A549 (cell line): Measurements from ENCODE around the gene PTMS. TPM values are rescaled to one million over a fixed set of nuclear protein-coding genes. Genes with fewer than 3 reads are reported as not detected.
A peak's percentile ranks its signal among the peaks of the same experiment; 100 is the strongest.

Experiments used
- ATAC-seq, 2 experiments: fragments of 200-7000 bp in 1 of 2; fragments of >200 bp in 1 of 2; cut with Nextera tagmentation in 1 of 2; cut with Tn5 transposase in 1 of 2; 3 replicates each; pipeline versions ENCODE4 v1.8.0 to v1.9.1; 2018 to 2020; ENCODE audit warnings: mild to moderate bottlenecking in 1 of 2, moderate library complexity in 1 of 2
- CTCF ChIA-PET: fragments of 300-600 bp; sonication (Branson Sonifier 250); formaldehyde crosslinking; extraction: SDS; loops from one replicate; lab custom pipeline; 2021; ENCODE audit warnings: antibody characterized with exemption, inconsistent platforms; lab: Yijun Ruan, JAX
- POLR2A ChIA-PET: fragments of 350-600 bp; formaldehyde crosslinking; extraction: SDS; loops from one replicate; lab custom pipeline; 2021; ENCODE audit warnings: antibody characterized with exemption, inconsistent platforms; lab: Yijun Ruan, JAX
- DNase-seq, 2 experiments: peaks; one replicate each; pipeline versions ENCODE4 v3.0.0 to v3.0.0-alpha.2; 2011 to 2016; ENCODE audit warnings: low read depth in 1 of 2, low spot score in 1 of 2
- FAIRE-seq: peaks from 2 replicates; lab custom pipeline; 2011; peaks lifted over from hg19 to GRCh38; lab: Jason Lieb, UNC
- H3K27ac ChIP-seq, 2 experiments: fragments of >200 bp; sonication (Bioruptor Twin); formaldehyde crosslinking; 3 replicates each; pipeline ENCODE4 v1.5.1; 2016 to 2017
- H3K4me1 ChIP-seq: fragments of >200 bp; sonication (Bioruptor Twin); formaldehyde crosslinking; 3 replicates; pipeline ENCODE4 v1.6.1; 2016
- H3K4me2 ChIP-seq: fragments of >200 bp; sonication (Bioruptor Twin); formaldehyde crosslinking; 3 replicates; pipeline ENCODE4 v1.6.1; 2016
- H3K4me3 ChIP-seq: fragments of >200 bp; sonication (Bioruptor Twin); formaldehyde crosslinking; 3 replicates; pipeline ENCODE4 v1.5.1; 2016
- H3K9me3 ChIP-seq: fragments of >200 bp; sonication (Bioruptor Twin); formaldehyde crosslinking; 3 replicates; pipeline ENCODE4 v1.6.1; 2016
- ATOH8 ChIP-seq: fragments of 250-450 bp; sonication (Bioruptor Pico); IDR thresholded peaks from 2 replicates; pipeline ENCODE4 v1.5.0; 2020; ENCODE audit warnings: low read depth, mild to moderate bottlenecking, moderate library complexity
- BHLHE40 ChIP-seq: IDR thresholded peaks from 2 replicates; pipeline ENCODE4 v1.6.1; 2012; ENCODE audit warnings: low read depth, low read length, inconsistent platforms
- CEBPB ChIP-seq, 2 experiments: fragments of >200 bp in 1 of 2; sonication (Bioruptor Twin) in 1 of 2; formaldehyde crosslinking in 1 of 2; IDR thresholded peaks; 2 replicates each; pipeline ENCODE4 v1.6.1; 2012 to 2016
- CTCF ChIP-seq: fragments of >200 bp; sonication (Bioruptor Twin); formaldehyde crosslinking; IDR thresholded peaks from 3 replicates; pipeline ENCODE4 v1.5.1; 2016
- EHMT2 ChIP-seq: fragments of 200-600 bp; sonication (generic); IDR thresholded peaks from 2 replicates; pipeline ENCODE4 v1.6.1; 2016; ENCODE audit warnings: antibody characterized with exemption, low read depth, mild to moderate bottlenecking, moderate library complexity
- EP300 ChIP-seq, 2 experiments: fragments of >200 bp; sonication (Bioruptor Twin); formaldehyde crosslinking; IDR thresholded peaks; 2 replicates in 1 of 2; 3 replicates in 1 of 2; pipeline ENCODE4 v1.6.1; 2016 to 2017
- FOSB ChIP-seq: fragments of 250-450 bp; sonication (Bioruptor Pico); IDR thresholded peaks from 2 replicates; pipeline ENCODE4 v1.5.0; 2020; ENCODE audit warnings: mild to moderate bottlenecking, moderate library complexity
- HES2 ChIP-seq: fragments of >200 bp; sonication (Bioruptor Twin); formaldehyde crosslinking; IDR thresholded peaks from 2 replicates; pipeline ENCODE4 v1.6.1; 2016
- POLR2A ChIP-seq: IDR thresholded peaks from 2 replicates; pipeline ENCODE4 v1.6.1; 2012; ENCODE audit warnings: mild to moderate bottlenecking, low read length
- RAD21 ChIP-seq, 2 experiments: fragments of >200 bp in 1 of 2; sonication (Bioruptor Twin) in 1 of 2; formaldehyde crosslinking in 1 of 2; IDR thresholded peaks in 1 of 2; conservative IDR thresholded peaks in 1 of 2; 2 replicates in 1 of 2; 3 replicates in 1 of 2; pipeline ENCODE4 v1.6.1; 2012 to 2018; ENCODE audit warnings: inconsistent platforms in 1 of 2
- RARB ChIP-seq: fragments of 250-450 bp; sonication (Bioruptor Pico); IDR thresholded peaks from 2 replicates; pipeline ENCODE4 v1.8.0; 2021; ENCODE audit warnings: mild to moderate bottlenecking, moderate library complexity
- SMC3 ChIP-seq: fragments of >200 bp; sonication (Bioruptor Twin); formaldehyde crosslinking; IDR thresholded peaks from 3 replicates; pipeline ENCODE4 v1.6.1; 2018; ENCODE audit warnings: inconsistent platforms
- TFCP2L1 ChIP-seq: fragments of 250-450 bp; sonication (Bioruptor Pico); IDR thresholded peaks from 2 replicates; pipeline ENCODE4 v1.5.0; 2021; ENCODE audit warnings: mild to moderate bottlenecking
- ZSCAN20 ChIP-seq: fragments of 250-450 bp; sonication (Bioruptor Pico); IDR thresholded peaks from 2 replicates; pipeline ENCODE4 v1.8.0; 2022; ENCODE audit warnings: mild to moderate bottlenecking, moderate library complexity
- WGBS: methylation state at CpG from one replicate; pipeline ENCODE4 v1.1.6; 2017; ENCODE audit errors: missing lambda C conversion rate; 5-methylcytosine and 5-hydroxymethylcytosine counted together
- polyA plus RNA-seq, 4 experiments: library from polyadenylated mRNA; depleted of rRNA in 3 of 4; stranded (reverse); fragments of >200 nt; fragmentation: RNase III in 1 of 4; extraction: RNeasy Plus Mini Kit Qiagen cat#74134 plus additional on column Dnase treatment in 1 of 4; gene quantifications; 2 replicates in 3 of 4; 3 replicates in 1 of 4; pipeline ENCODE4 v1.2.3, GENCODE V29; 2011 to 2017

The PTMS gene
- polyA plus RNA-seq, 2 of the 4 experiments (the other 2 are of a cell fraction): 391 to 1,195 TPM

GRCh38 chr12:6751767-6752166 is 14.4 kb upstream of the PTMS start:
- peak overlapping the region; percentile 88 for H3K4me2 ChIP-seq
- H3K4me3 ChIP-seq: peak overlapping the region; percentile 98
- ChIA-PET CTCF (interaction anchor here (0.7 to 13.7 kb wide), 16 partner anchors 8 to 198 kb away, joined by 3 to 670 read pairs (median 14); partner anchors contain the start of genes CD4, COPS7A, GNB3 and GPR162), POLR2A (interaction anchor here (0.8 to 4.4 kb wide), 11 partner anchors 12 to 138 kb away, joined by 3 to 118 read pairs (median 13); partner anchors contain the start of genes CDCA3, COPS7A, P3H3 and PTMS)
- TF ChIP-seq EHMT2 (no peak), CTCF (no peak), BHLHE40 (no peak), TFCP2L1 (CRISPR knock-in tag) (no peak), POLR2A (0 out of 2 replicates have a peak, but pooled peaks have one; percentile 10), HES2 (no peak)
- no peaks in the 10 kb centered on the region for H3K9me3 ChIP-seq
- no peak for FAIRE-seq
- peaks cover 21% of the 10 kb centered on the region for H3K4me1 ChIP-seq
- ATAC-seq: no peak
- no peak for DNase-seq
- 80% methylated on average over 7 of the region's 7 CpGs for WGBS
- H3K27ac ChIP-seq: peak overlapping the region; percentile 97 to 98

GRCh38 chr12:6752167-6752920 is 13.8 kb upstream of the PTMS start:
- peak; percentile 38 for TF ChIP-seq CTCF
- TF ChIP-seq CEBPB (IDR thresholded peaks at IDR 0.05): no peak
- TF ChIP-seq SMC3: peak; percentile 24; the same call in 1 of the 3 replicates
- 0 out of 5 replicates have a peak, but pooled peaks of 1 of the 2 experiments have one; percentile 5 for TF ChIP-seq RAD21 (conservative IDR thresholded peaks at IDR 0.05 in 1 of 2, IDR thresholded peaks at IDR 0.05 in 1 of 2)
- 0 out of 2 replicates have a peak, but pooled peaks have one; percentile 53 for TF ChIP-seq ATOH8
- peak; percentile 64; the same call in 1 of the 2 replicates for TF ChIP-seq FOSB (CRISPR knock-in tag)
- no peak for TF ChIP-seq ZSCAN20
- no peak for TF ChIP-seq RARB (CRISPR knock-in tag)
- no peak for TF ChIP-seq EP300 (IDR thresholded peaks at IDR 0.05)
- TF ChIP-seq, all 56 proteins: peak for 5
- 6% methylated on average over 10 of the region's 24 CpGs for WGBS
- peak overlapping the region; percentile 88 for H3K4me2 ChIP-seq
- ChIA-PET CTCF (interaction anchor here (0.7 to 13.7 kb wide), 39 partner anchors 8 to 199 kb away, joined by 3 to 670 read pairs (median 6); partner anchors contain the start of genes CD4, CDCA3, COPS7A and GNB3), POLR2A (interaction anchor here (0.8 to 4.4 kb wide), 20 partner anchors 8 to 259 kb away, joined by 3 to 118 read pairs (median 8); partner anchors contain the start of genes CDCA3, COPS7A, GPR162 and MRPL51)
- peaks cover 21% of the 10 kb centered on the region for H3K4me1 ChIP-seq
- H3K27ac ChIP-seq: peak overlapping the region; percentile 97 to 98
- no peak for FAIRE-seq
- no peaks in the 10 kb centered on the region for H3K9me3 ChIP-seq
- ATAC-seq: peak; percentile 48 to 60; a peak in 5 of 6 replicates
- DNase-seq: peak; percentile 69 to 86
- peak overlapping the region; percentile 98 for H3K4me3 ChIP-seq
